Osteoblast (primary cell): ENCODE measurements around the gene PTGES3. TPM values are rescaled to one million over a fixed set of nuclear protein-coding genes. Genes with fewer than 3 reads are reported as not detected.

ENCODE experiments used
- DNase-seq: peaks from one replicate; pipeline ENCODE4 v3.0.0; 2011; ENCODE audit warnings: low spot score, mixed read lengths; ENCODE audit not compliant: insufficient read length; ENCODE audit errors: missing footprints
- H2AFZ ChIP-seq: 2 replicates; pipeline ENCODE4 v1.6.0; 2011; ENCODE audit warnings: mild to moderate bottlenecking, low read length
- H3K27ac ChIP-seq: 2 replicates; pipeline ENCODE4 v1.5.1; 2011; ENCODE audit warnings: mild to moderate bottlenecking, low read depth, low read length, moderate library complexity
- H3K27me3 ChIP-seq: 2 replicates; pipeline ENCODE4 v1.6.0; 2012; ENCODE audit warnings: mild to moderate bottlenecking, control low read depth, inconsistent platforms, low read length, moderate library complexity; ENCODE audit not compliant: insufficient read depth
- H3K36me3 ChIP-seq: 2 replicates; pipeline ENCODE4 v1.5.1; 2011; ENCODE audit warnings: mild to moderate bottlenecking, low read length, control low read depth, moderate library complexity; ENCODE audit not compliant: insufficient read depth
- H3K4me1 ChIP-seq: 2 replicates; pipeline ENCODE4 v1.5.1; 2011; ENCODE audit warnings: mild to moderate bottlenecking, low read length, control low read depth, moderate library complexity; ENCODE audit not compliant: insufficient read depth
- H3K4me2 ChIP-seq: 2 replicates; pipeline ENCODE4 v1.6.0; 2011; ENCODE audit warnings: mild to moderate bottlenecking, low read length; ENCODE audit not compliant: insufficient read depth
- H3K4me3 ChIP-seq: fragments of 200-600 bp; sonication (generic); 3 replicates; pipeline ENCODE4 v1.5.1; 2012; ENCODE audit warnings: mild to moderate bottlenecking, low read length, inconsistent platforms; ENCODE audit not compliant: insufficient read depth
- H3K79me2 ChIP-seq: 2 replicates; pipeline ENCODE4 v1.6.0; 2012; ENCODE audit warnings: mild to moderate bottlenecking, low read length, control low read depth, inconsistent platforms; ENCODE audit not compliant: insufficient read depth
- H3K9me3 ChIP-seq: 2 replicates; pipeline ENCODE4 v1.5.1; 2011; ENCODE audit warnings: low read depth, low read length, control low read depth
- H4K20me1 ChIP-seq: 2 replicates; pipeline ENCODE4 v1.6.0; 2012; ENCODE audit warnings: mild to moderate bottlenecking, low read length, control low read depth; ENCODE audit not compliant: insufficient read depth
- small RNA-seq: library from RNA; depleted of rRNA; stranded (forward); fragments of <200 nt; gene quantifications from one replicate; pipeline ENCODE3, GENCODE V24; 2012
- total RNA-seq: library from RNA; depleted of rRNA; stranded (reverse); fragments of >200 nt; gene quantifications from 2 replicates; pipeline ENCODE4 v1.2.3, GENCODE V29; 2012
- TF ChIP-seq, protein P1 (sequence below): IDR thresholded peaks from 2 replicates; pipeline ENCODE4 v1.5.1; 2011; ENCODE audit warnings: mild to moderate bottlenecking, low read depth, low read length, moderate library complexity; ENCODE audit errors: extremely low read depth

PTGES3 gene
- total RNA-seq, 1 donor, result 63.0 TPM

DNA sequence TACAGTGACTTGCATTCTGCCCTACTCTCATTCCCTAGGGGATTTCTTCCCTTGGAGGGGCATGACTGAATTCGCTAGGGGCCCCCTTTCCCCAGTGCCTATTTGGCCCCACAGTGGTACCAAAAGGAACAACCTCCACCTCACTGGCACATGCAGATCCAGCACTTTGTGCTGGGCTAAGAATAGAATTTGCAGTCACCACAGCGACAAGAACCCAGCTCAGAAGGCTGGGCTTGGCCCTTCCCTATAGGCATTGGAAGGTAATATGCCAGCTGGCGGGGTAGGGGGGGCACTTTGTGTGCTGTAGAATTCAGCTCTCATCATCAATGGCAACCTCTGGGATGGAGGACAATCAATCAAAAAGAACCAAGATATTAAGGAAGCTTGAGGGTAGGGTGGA is 71.8 kb downstream of the PTGES3 start:
- TF ChIP-seq, protein P1, sequence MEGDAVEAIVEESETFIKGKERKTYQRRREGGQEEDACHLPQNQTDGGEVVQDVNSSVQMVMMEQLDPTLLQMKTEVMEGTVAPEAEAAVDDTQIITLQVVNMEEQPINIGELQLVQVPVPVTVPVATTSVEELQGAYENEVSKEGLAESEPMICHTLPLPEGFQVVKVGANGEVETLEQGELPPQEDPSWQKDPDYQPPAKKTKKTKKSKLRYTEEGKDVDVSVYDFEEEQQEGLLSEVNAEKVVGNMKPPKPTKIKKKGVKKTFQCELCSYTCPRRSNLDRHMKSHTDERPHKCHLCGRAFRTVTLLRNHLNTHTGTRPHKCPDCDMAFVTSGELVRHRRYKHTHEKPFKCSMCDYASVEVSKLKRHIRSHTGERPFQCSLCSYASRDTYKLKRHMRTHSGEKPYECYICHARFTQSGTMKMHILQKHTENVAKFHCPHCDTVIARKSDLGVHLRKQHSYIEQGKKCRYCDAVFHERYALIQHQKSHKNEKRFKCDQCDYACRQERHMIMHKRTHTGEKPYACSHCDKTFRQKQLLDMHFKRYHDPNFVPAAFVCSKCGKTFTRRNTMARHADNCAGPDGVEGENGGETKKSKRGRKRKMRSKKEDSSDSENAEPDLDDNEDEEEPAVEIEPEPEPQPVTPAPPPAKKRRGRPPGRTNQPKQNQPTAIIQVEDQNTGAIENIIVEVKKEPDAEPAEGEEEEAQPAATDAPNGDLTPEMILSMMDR, result no peak
- no peak for DNase-seq
- Histone ChIP-seq H3K27ac (no peak overlapping the region), H3K4me2 (no peak overlapping the region), H3K36me3 (peaks cover 67% of the 10 kb centered on the region), H2AFZ (no peak overlapping the region), H3K4me3 (no peak overlapping the region), H3K79me2 (peaks cover 70% of the 10 kb centered on the region), H4K20me1 (peaks cover 52% of the 10 kb centered on the region), H3K9me3 (no peaks in the 10 kb centered on the region), H3K4me1 (no peaks in the 10 kb centered on the region), H3K27me3 (no peaks in the 10 kb centered on the region)

DNA sequence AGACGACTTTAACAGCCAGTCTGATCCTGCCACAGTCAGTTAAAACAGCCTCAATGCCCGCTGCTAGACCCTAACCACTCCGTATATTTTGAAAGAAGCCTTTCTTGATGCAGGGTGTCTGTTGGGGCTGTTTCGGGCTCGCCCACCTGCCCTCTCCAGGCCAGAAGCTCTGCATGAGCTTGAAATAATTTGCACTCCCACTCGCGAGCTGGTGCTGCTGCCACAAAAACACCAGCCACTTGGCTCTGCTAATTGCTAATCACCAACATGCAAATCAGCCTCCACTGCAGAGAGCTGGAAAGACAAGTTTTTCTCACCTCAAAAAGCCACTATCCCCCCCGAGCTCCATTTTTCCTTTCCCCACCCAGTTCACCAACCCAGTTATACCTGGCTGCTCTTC is 73.5 kb downstream of the PTGES3 start:
- H3K9me3 ChIP-seq, result no peaks in the 10 kb centered on the region
- H3K27me3 ChIP-seq, result no peaks in the 10 kb centered on the region
- H3K4me2 ChIP-seq, result no peak overlapping the region
- H2AFZ ChIP-seq, result no peak overlapping the region
- TF ChIP-seq, protein P1, result no peak
- H4K20me1 ChIP-seq, result peaks cover 46% of the 10 kb centered on the region
- no peak overlapping the region for H3K4me3 ChIP-seq
- no peaks in the 10 kb centered on the region for H3K4me1 ChIP-seq
- H3K27ac ChIP-seq, result no peak overlapping the region
- peaks cover 59% of the 10 kb centered on the region for H3K79me2 ChIP-seq
- H3K36me3 ChIP-seq, result peaks cover 78% of the 10 kb centered on the region
- DNase-seq, result no peak

Small RNAs within 50 kb of the gene (small RNA-seq; reads per million reads assigned to genes)
- not detected for gene RN7SL809P
- 3,656 reads per million, percentile 99 among the genes with 10 or more reads in this experiment for gene SNORD59A

Other genes starting within 250 kb of the PTGES3 start
- gene TIMELESS, start 238.9 kb downstream of the PTGES3 start, total RNA-seq, result 4.1 and 4.7 TPM in 2 replicates
- not detected in 2 replicates for gene MIP, start 233.6 kb downstream of the PTGES3 start, total RNA-seq
- gene SPRYD4, start 219.7 kb downstream of the PTGES3 start, total RNA-seq, result 2.5 and 2.7 TPM in 2 replicates
- gene GLS2, start 200.1 kb downstream of the PTGES3 start, total RNA-seq, result 0.36 TPM in 1 of 2 replicates, not detected in the other
- 24.2 and 26.2 TPM in 2 replicates for gene RBMS2, start 166.5 kb downstream of the PTGES3 start, total RNA-seq
- gene BAZ2A, start 58.0 kb downstream of the PTGES3 start, total RNA-seq, result 49.6 and 51.3 TPM in 2 replicates
- 308 TPM in 2 replicates for gene ATP5F1B, start 42.3 kb downstream of the PTGES3 start, total RNA-seq
- 808 and 845 TPM in 2 replicates for gene NACA, start 37.0 kb upstream of the PTGES3 start, total RNA-seq
- 5.0 and 5.8 TPM in 2 replicates for gene PRIM1, start 64.0 kb upstream of the PTGES3 start, total RNA-seq
- gene HSD17B6, start 75.0 kb upstream of the PTGES3 start, total RNA-seq, result 0.88 and 4.7 TPM in 2 replicates
- gene SDR9C7, start 246.1 kb upstream of the PTGES3 start, total RNA-seq, result not detected in 2 replicates